Kidney epithelial cell (primary cell): ENCODE results near the gene LCA5. TPM values are rescaled to one million over a fixed set of nuclear protein-coding genes. Genes with fewer than 3 reads are reported as not detected.

Source experiments
- DNase-seq: peaks from one replicate; pipeline ENCODE4 v3.0.0-alpha.2; 2010; ENCODE audit warnings: low read depth
- H3K27me3 ChIP-seq: 2 replicates; pipeline ENCODE4 v1.6.0; 2011; ENCODE audit warnings: low read length; ENCODE audit not compliant: control insufficient read depth, insufficient read depth
- H3K36me3 ChIP-seq: 2 replicates; pipeline ENCODE4 v1.5.1; 2011; ENCODE audit warnings: low read length; ENCODE audit not compliant: control insufficient read depth, insufficient read depth
- H3K4me3 ChIP-seq: 2 replicates; pipeline ENCODE4 v1.5.1; 2011; ENCODE audit warnings: low read depth, mild to moderate bottlenecking, control low read depth, low read length
- total RNA-seq: library from RNA; depleted of rRNA; stranded (reverse); fragments of >200 nt; gene quantifications from 2 replicates; pipeline ENCODE4 v1.2.3, GENCODE V29; 2015
- TF ChIP-seq, protein P1 (sequence below): IDR thresholded peaks from 2 replicates; pipeline ENCODE4 v1.5.1; 2011; ENCODE audit warnings: mild to moderate bottlenecking, moderate library complexity, low read length, control low read depth, inconsistent platforms; ENCODE audit not compliant: insufficient read depth, poor library complexity, severe bottlenecking

Gene LCA5
- total RNA-seq, 1 donor from 2014 or later: 7.0 TPM

DNA sequence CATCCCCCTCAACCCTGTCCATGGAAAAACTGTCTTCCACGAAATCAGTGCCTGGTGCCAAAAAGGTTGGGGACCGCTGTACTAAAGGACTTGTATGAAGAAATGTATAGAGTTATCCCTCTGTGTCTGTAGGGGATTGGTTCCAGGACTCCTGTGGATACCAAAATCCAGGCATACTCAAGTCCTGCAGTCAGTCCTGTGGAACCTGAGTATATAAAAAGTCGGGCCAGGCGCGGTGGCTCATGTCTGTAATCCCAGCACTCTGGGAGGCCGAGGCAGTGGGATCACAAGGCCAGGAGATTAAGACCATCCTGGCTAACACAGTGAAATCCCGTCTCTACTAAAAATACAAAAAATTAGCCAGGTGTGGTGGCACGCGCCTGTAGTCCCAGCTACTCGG is 42.0 kb downstream of the LCA5 start:
- DNase-seq: no peak
- no peak overlapping the region for H3K4me3 ChIP-seq
- TF ChIP-seq, protein P1, sequence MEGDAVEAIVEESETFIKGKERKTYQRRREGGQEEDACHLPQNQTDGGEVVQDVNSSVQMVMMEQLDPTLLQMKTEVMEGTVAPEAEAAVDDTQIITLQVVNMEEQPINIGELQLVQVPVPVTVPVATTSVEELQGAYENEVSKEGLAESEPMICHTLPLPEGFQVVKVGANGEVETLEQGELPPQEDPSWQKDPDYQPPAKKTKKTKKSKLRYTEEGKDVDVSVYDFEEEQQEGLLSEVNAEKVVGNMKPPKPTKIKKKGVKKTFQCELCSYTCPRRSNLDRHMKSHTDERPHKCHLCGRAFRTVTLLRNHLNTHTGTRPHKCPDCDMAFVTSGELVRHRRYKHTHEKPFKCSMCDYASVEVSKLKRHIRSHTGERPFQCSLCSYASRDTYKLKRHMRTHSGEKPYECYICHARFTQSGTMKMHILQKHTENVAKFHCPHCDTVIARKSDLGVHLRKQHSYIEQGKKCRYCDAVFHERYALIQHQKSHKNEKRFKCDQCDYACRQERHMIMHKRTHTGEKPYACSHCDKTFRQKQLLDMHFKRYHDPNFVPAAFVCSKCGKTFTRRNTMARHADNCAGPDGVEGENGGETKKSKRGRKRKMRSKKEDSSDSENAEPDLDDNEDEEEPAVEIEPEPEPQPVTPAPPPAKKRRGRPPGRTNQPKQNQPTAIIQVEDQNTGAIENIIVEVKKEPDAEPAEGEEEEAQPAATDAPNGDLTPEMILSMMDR: no peak

DNA sequence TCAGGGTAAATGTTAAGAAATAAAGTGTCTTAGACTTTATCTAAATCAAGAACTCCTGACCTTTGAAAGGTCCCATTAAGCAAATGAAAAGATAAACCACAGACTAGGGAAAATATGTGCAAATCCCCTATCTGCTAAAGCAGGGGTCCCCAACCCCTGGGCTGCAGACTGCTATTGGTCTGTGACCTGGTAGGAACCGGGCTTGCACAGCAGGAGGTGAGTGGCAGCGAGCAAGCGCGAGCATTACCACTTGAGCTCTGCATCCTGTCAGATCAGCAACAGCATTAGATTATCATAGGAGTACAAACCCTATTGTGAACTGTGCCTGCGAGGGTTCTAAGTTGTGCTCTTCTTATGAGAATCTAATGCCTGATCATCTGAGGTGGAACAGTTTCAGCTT is 42.4 kb downstream of the LCA5 start:
- no peaks in the 10 kb centered on the region for H3K27me3 ChIP-seq
- TF ChIP-seq, protein P1: no peak
- no peak for DNase-seq
- no peaks in the 10 kb centered on the region for H3K36me3 ChIP-seq
- no peak overlapping the region for H3K4me3 ChIP-seq

More for the DNA sequence above, 42.0 kb downstream of the LCA5 start:
- Histone ChIP-seq H3K27me3 (no peaks in the 10 kb centered on the region), H3K36me3 (no peaks in the 10 kb centered on the region)

DNA sequence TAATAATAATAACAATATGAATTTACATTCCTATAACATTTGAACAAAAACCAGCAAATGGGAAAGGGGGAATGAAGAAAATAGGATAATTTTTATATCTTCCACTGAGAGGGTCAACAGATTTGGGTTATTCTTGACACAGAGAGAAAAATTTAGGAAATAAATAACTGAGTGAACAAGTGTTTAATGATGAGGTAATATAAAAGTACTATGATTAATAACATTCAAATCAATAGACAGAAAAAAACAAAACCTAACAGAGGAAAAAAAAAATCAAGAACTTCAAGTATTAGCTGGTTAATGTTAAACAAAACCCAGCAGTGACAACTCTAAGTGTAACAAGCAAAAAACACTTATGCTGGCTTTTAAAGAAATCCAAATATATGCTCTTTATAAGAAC is 66.5 kb downstream of the LCA5 start:
- no peak for DNase-seq
- no peaks in the 10 kb centered on the region for H3K27me3 ChIP-seq
- TF ChIP-seq, protein P1: no peak
- no peaks in the 10 kb centered on the region for H3K36me3 ChIP-seq
- no peak overlapping the region for H3K4me3 ChIP-seq

DNA sequence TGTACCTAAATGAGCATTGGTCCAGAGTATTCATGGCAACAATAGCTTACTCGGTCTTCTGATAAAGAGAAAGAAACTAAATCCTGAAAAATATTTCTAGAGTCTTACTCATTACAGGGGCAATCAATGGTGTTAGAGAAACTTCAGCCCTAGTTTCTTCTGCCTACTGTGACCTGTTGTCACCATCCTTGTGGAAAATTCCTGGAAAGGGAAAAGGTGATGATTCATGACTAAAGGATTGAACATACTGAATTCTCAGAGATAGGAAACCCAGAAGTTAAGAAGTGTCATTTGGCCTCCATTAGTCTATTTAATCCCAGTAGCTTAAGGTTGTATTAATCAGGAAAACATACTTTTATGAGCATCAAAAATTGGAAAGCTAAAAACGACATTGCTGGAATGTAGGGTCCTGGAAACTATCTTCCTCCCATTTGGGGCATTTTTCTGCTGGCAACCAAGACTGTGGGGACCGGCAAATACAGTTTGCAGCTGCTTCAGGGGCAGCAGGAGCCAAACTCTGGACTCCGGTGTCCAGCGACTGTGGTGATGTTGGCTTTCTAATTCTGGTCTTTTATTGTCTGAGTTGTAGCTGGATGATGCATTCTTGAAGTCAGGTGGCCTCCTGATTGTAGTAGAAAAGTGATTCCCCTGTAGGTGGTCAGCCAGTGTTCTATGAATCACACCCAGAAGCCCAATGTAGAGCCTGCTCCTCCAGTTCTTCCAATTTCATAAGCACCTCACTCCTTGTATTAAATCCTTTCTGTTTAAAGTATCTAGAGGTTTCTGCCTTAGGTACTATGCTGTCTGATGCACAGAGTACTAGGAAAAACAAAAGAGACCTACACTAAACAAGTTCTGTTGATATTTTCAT is 67.6 kb downstream of the LCA5 start:
- DNase-seq: no peak
- Histone ChIP-seq H3K4me3 (no peak overlapping the region), H3K27me3 (no peaks in the 10 kb centered on the region), H3K36me3 (no peaks in the 10 kb centered on the region)
- TF ChIP-seq, protein P1: no peak

DNA sequence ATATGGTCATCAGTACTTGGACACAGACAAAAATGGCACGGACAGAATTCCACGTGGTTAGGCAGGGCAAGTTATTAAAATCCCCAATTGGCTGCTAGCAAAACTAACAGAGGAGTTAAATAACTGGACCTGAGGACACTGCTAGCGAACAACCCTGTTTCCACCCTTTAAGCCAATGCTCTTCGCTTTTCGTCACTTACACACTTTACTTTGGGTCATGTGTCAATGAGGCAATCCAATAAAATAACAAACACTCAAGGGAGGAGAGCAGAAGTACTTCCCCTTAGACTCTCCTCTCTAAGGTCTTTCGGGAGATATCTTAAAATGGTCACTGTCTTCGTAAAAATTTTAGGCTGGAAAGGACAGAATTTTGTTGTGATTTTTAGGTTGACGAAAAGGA is 68.6 kb downstream of the LCA5 start:
- H3K27me3 ChIP-seq: no peaks in the 10 kb centered on the region
- H3K4me3 ChIP-seq: no peak overlapping the region
- no peak for DNase-seq
- no peaks in the 10 kb centered on the region for H3K36me3 ChIP-seq
- TF ChIP-seq, protein P1: no peak

DNA sequence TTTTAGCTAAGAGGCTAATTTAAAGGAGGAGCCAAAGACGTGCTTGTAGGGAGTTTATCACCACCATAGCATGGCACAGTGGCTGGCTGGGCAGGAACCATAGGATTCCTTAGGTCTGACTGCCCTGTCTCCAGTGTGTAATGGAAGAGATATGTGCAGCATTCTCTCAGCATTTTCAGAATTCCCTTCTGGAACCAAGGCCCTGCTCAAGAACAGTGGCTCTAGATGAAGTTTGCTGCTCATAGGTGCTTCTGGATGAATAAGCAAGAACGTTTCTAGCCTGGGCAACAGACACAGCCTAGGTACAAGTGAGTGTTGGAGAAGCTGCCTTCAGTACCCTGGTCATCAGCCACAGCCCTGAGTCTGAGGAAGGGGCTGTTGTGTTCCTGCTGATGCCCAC is 69.1 kb downstream of the LCA5 start:
- no peak overlapping the region for H3K4me3 ChIP-seq
- peak; percentile 19 for DNase-seq
- H3K27me3 ChIP-seq: no peaks in the 10 kb centered on the region
- no peaks in the 10 kb centered on the region for H3K36me3 ChIP-seq
- TF ChIP-seq, protein P1: no peak
